Adrenal gland (tissue), 12 donors: ENCODE measurements around the gene EPB41L4B. TPM values are rescaled to one million over a fixed set of nuclear protein-coding genes. Genes with fewer than 3 reads are reported as not detected.

Experiments
- DNase-seq, 7 donors: peaks; one replicate each; pipeline ENCODE4 v3.0.0-alpha.2; 2019 to 2020
- H3K27ac ChIP-seq, 5 donors: fragments of 200-600 bp; sonication (generic) in 4 of 5; 1 replicate in 3 of 5; 2 replicates in 2 of 5; pipeline versions ENCODE4 v1.5.1 to v1.8.0; 2016 to 2020; ENCODE audit warnings: mild to moderate bottlenecking in 1 of 5
- H3K27me3 ChIP-seq: fragments of 200-600 bp; 2 replicates; pipeline ENCODE4 v1.8.0; 2021
- H3K36me3 ChIP-seq, 2 donors: fragments of 200-600 bp; replicated peaks in 1 of 2; 1 replicate in 1 of 2; 2 replicates in 1 of 2; pipeline versions ENCODE4 v1.5.1 to v1.8.0; 2018 to 2022
- H3K4me1 ChIP-seq, 2 donors: fragments of 200-600 bp; replicated peaks in 1 of 2; 1 replicate in 1 of 2; 2 replicates in 1 of 2; pipeline versions ENCODE4 v1.5.1 to v1.8.0; 2018 to 2021
- H3K4me3 ChIP-seq, 4 donors: fragments of 200-600 bp; sonication (generic) in 3 of 4; one replicate each; pipeline ENCODE4 v1.5.1; 2016 to 2018
- H3K9me3 ChIP-seq, 3 donors: fragments of 200-600 bp; sonication (generic) in 1 of 3; replicated peaks in 1 of 3; 1 replicate in 2 of 3; 2 replicates in 1 of 3; pipeline versions ENCODE4 v1.5.1 to v1.8.0; 2016 to 2021
- CTCF ChIP-seq, 6 experiments: fragments of 450-650 bp in 4 of 6; fragments of 200-600 bp in 2 of 6; sonication (generic) in 1 of 6; IDR thresholded peaks; 1 replicate in 5 of 6; 2 replicates in 1 of 6; pipeline versions ENCODE4 v1.5.1 to v1.8.0; 2016 to 2021; ENCODE audit warnings: antibody characterized with exemption in 6 of 6, mild to moderate bottlenecking in 2 of 6, moderate library complexity in 1 of 6
- POLR2A ChIP-seq, 2 donors: fragments of 450-650 bp; IDR thresholded peaks; one replicate each; pipeline ENCODE4 v1.6.1; 2017; ENCODE audit warnings: antibody characterized with exemption in 2 of 2, mild to moderate bottlenecking in 2 of 2, moderate library complexity in 1 of 2
- WGBS, 4 donors: extraction: QIAGEN DNeasy Blood & Tissue Kit in 2 of 4; methylation state at CpG; one replicate each; pipeline versions ENCODE4 v1.1.5 to v1.1.7; 2013 to 2017; 5-methylcytosine and 5-hydroxymethylcytosine counted together
- intact Hi-C, 2 donors: fragments of 100-400 bp; cut with DNase I; formaldehyde crosslinking; loops; one replicate each; pipeline versions ENCODE4 v1.14.1 to v1.15.0; 2022 to 2023
- polyA plus RNA-seq, 3 donors: library from polyadenylated mRNA; stranded (reverse); fragments of 200-250 nt in 2 of 3; fragments of 350-450 nt in 1 of 3; fragmentation: Illumina TruSeq in 1 of 3; extraction: RNeasy Lipid Tissue Mini Kit (QIAGEN cat#74804) in 1 of 3; gene quantifications; one replicate each; pipeline ENCODE4 v1.2.3, GENCODE V29; 2013 to 2014
- total RNA-seq, 9 donors: library from RNA; depleted of rRNA in 4 of 9; stranded (reverse); fragments of >200 nt in 4 of 9; fragments of 120-200 nt in 1 of 9; fragmentation: NEBNext Ultra II Directional in 1 of 9; extraction: Animal tissue kit (Norgen Biotek cat#: 25700) in 1 of 9; gene quantifications; one replicate each; pipeline versions ENCODE4 v1.1.0 to v1.2.4, GENCODE V29; 2013 to 2023
- donor health status: healthy with polysubstance abuse.
- donor health status: Bipolar disorder and iron deficiency.
- donor health status: DM: yes; HTN: yes; CAD: no.
- donor health status: DM: no; HTN: no; CAD: no.
- donor health status: DM: no; HTN: no; CAD: no.
- donor health status: DM: yes; HTN: yes; CAD: no.

EPB41L4B gene
- total and polyA plus RNA-seq, 12 donors = 7.4 to 37.2 (median 18.7) TPM

DNA sequence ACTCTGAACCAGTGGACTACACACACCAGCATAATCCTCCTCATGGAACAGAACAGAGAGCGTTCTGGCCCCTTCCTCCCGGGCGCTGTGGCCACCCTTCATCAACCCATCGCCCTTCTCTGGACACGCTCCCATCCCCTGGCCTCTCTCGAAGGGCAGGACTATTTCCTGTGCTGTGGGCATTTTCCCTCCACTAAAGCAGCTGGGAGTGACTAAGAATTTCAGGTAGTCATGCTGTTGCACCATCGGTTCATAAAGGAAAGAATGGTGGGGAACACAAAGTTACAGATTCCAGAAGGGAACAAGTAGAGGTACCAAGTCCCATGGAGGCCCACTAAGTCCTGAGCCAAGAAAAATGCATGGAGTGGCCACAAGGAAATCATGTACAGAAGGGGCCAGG lies 68.6 kb downstream of the EPB41L4B start:
- no peaks in the 10 kb centered on the region for H3K36me3 ChIP-seq
- peak overlapping the region in 1 of 5 donors; percentile 59 for H3K27ac ChIP-seq
- intact Hi-C loops = no loop called here
- H3K4me3 ChIP-seq = no peak overlapping the region
- H3K4me1 ChIP-seq = peaks cover 14% of the 10 kb centered on the region in 2 donors
- no peak for DNase-seq
- WGBS, 4 donors = 92 to 94% (median 93%) methylated on average over 7 of the region's 7 CpGs
- no peaks in the 10 kb centered on the region for H3K9me3 ChIP-seq
- no peak for TF ChIP-seq CTCF (IDR thresholded peaks at IDR 0.05)
- TF ChIP-seq POLR2A (IDR thresholded peaks at IDR 0.05) = no peak
- H3K27me3 ChIP-seq = no peaks in the 10 kb centered on the region

DNA sequence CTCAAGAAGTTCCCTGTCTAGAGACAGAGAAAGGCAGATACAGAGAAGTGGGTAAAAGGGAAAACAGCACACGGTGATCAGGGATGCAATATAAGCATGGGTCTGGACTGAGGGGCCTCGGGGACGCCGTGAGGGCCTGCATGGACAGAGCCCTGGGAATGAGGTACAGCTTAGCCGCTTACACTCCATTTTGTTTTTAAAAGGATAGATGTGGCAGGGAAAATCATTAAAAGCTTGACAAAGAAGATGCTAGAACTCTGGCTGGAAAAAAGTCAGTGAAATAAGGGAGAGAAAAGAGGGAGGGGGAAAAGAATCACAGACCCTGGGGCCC lies 69.1 kb downstream of the EPB41L4B start:
- DNase-seq = no peak
- 80 to 89% (median 81%) methylated on average over 5 of the region's 5 CpGs for WGBS, 4 donors
- Histone ChIP-seq H3K36me3 (no peaks in the 10 kb centered on the region), H3K9me3 (no peaks in the 10 kb centered on the region), H3K27me3 (no peaks in the 10 kb centered on the region), H3K27ac (peak overlapping the region; percentile 26 to 67 (median 59)), H3K4me1 (peaks cover 14% of the 10 kb centered on the region in 2 donors), H3K4me3 (no peak overlapping the region)
- intact Hi-C loops = no loop called here
- TF ChIP-seq CTCF (IDR thresholded peaks at IDR 0.05) (no peak), POLR2A (IDR thresholded peaks at IDR 0.05) (no peak)

DNA sequence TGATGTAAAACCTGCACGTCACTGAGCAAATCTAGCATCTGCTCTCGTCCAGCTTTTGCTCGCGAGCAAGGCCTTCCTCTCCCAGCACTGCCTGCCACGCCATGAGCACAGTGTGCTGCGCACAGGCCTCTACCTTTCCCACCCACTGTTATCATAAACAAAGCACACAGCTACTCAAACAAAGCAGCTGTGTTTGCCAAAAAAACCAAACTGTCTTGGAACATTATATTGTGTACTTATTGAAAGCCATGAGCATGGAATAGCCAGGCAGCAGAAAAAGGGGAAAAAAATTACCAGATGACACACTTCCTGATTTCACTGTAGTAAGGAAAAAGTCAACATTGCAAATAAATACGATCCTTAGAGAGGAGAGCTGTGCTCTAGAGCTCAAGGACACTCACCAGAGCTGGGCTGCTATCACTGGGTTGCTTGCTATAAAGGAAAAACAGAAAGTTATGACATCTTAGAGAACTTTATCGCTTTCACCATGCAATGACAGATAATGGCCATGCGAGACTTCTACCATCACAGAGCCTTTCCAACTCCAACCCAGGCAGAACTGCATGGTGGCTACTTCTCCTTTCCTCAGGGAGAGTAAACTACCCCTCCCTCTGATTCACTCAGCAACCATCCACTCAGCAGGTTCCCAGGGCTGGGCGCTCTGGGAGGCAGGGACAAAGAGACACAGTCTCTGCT lies 69.6 kb downstream of the EPB41L4B start:
- peak in 6 of 7 donors; percentile 56 to 76 (median 62) for DNase-seq

DNA sequence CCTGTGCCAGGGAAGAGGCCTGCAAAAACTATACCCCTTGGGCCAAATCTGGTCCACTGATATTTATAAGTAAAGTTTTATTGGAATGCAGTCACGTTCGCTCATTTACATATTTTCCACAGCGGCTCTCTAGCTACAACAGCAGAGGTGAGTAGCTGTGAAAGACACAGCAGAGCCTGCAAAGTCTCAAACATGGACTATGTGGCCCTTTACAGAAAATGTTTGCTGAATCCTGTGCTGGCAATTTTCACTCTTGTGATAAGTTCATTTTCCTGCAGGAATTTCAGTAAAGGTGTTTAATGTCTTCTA lies 70.1 kb downstream of the EPB41L4B start:
- Histone ChIP-seq H3K36me3 (no peaks in the 10 kb centered on the region), H3K4me3 (no peak overlapping the region), H3K9me3 (no peaks in the 10 kb centered on the region), H3K4me1 (peaks cover 14% of the 10 kb centered on the region in 2 donors), H3K27me3 (no peaks in the 10 kb centered on the region), H3K27ac (peak overlapping the region; percentile 44 to 67 (median 59))
- WGBS, 4 donors = 92 to 100% (median 94%) methylated on average over 3 of the region's 3 CpGs
- no peak for DNase-seq
- intact Hi-C loops = no loop called here
- TF ChIP-seq CTCF (IDR thresholded peaks at IDR 0.05) (no peak), POLR2A (IDR thresholded peaks at IDR 0.05) (no peak)

More for the DNA sequence above, 69.6 kb downstream of the EPB41L4B start:
- Histone ChIP-seq H3K4me3 (no peak overlapping the region), H3K27me3 (no peaks in the 10 kb centered on the region), H3K9me3 (no peaks in the 10 kb centered on the region), H3K36me3 (no peaks in the 10 kb centered on the region), H3K4me1 (peaks cover 14% of the 10 kb centered on the region in 2 donors), H3K27ac (peak overlapping the region; percentile 44 to 67 (median 59))
- intact Hi-C loops = no loop called here
- 49 to 60% (median 54%) methylated on average over 10 of the region's 10 CpGs for WGBS, 4 donors
- TF ChIP-seq POLR2A (IDR thresholded peaks at IDR 0.05) (no peak), CTCF (IDR thresholded peaks at IDR 0.05) (peak in 1 of 6 experiments; percentile 13)
